Nephron (organoid): ENCODE measurements around the gene L2HGDH.

Experiments
- H3K27ac Mint-ChIP-seq, 3 experiments: 2 replicates each; pipeline ENCODE4 v1.8.0; 2020; ENCODE audit warnings: mixed read lengths in 3 of 3, mild to moderate bottlenecking in 2 of 3, moderate library complexity in 1 of 3
- H3K27me3 Mint-ChIP-seq: 2 replicates; pipeline ENCODE4 v1.8.0; 2021; ENCODE audit warnings: low read depth, mild to moderate bottlenecking, moderate library complexity, mixed read lengths
- H3K36me3 Mint-ChIP-seq: 2 replicates; pipeline ENCODE4 v1.8.0; 2020; ENCODE audit warnings: low read depth, mixed read lengths
- H3K4me1 Mint-ChIP-seq: 2 replicates; pipeline ENCODE4 v1.8.0; 2020; ENCODE audit warnings: mixed read lengths
- H3K4me3 Mint-ChIP-seq, 3 experiments: 2 replicates each; pipeline ENCODE4 v1.8.0; 2020; ENCODE audit warnings: mild to moderate bottlenecking in 3 of 3, mixed read lengths in 3 of 3, moderate library complexity in 2 of 3
- H3K9me3 Mint-ChIP-seq: 2 replicates; pipeline ENCODE4 v1.8.0; 2020; ENCODE audit warnings: mixed read lengths
- TF ChIP-seq, protein P1 (sequence below), 3 experiments: fragments of 200-600 bp; sonication (generic); IDR thresholded peaks; one replicate each; pipeline ENCODE4 v1.5.0; 2021; ENCODE audit warnings: antibody characterized with exemption in 3 of 3; ENCODE audit not compliant: unreplicated experiment in 3 of 3

L2HGDH gene

DNA sequence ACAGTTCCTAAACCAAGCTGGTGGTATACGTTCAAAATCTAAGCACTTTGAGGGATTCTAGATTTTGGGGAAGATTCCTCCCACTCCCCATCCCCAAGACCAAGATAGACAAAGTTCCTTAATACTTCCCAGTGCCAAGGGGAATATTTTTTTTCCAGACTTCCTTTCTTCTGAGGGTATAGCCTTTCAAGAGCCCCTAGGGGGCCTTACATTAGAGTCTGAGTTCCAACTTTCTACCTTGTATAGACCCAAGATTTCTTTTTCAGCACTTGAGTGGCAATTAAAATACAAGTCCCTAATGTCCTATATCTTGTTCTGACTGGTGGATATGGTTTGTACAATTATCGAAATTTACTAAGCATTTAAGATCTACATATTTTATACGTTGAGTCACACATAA, 52.0 kb downstream of the L2HGDH start:
- no peak overlapping the region for H3K27ac Mint-ChIP-seq
- TF ChIP-seq, protein P1, sequence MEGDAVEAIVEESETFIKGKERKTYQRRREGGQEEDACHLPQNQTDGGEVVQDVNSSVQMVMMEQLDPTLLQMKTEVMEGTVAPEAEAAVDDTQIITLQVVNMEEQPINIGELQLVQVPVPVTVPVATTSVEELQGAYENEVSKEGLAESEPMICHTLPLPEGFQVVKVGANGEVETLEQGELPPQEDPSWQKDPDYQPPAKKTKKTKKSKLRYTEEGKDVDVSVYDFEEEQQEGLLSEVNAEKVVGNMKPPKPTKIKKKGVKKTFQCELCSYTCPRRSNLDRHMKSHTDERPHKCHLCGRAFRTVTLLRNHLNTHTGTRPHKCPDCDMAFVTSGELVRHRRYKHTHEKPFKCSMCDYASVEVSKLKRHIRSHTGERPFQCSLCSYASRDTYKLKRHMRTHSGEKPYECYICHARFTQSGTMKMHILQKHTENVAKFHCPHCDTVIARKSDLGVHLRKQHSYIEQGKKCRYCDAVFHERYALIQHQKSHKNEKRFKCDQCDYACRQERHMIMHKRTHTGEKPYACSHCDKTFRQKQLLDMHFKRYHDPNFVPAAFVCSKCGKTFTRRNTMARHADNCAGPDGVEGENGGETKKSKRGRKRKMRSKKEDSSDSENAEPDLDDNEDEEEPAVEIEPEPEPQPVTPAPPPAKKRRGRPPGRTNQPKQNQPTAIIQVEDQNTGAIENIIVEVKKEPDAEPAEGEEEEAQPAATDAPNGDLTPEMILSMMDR (IDR thresholded peaks at IDR 0.05; ENCODE audit: unreplicated experiment in 3 of 3) = no peak
- no peaks in the 10 kb centered on the region for H3K9me3 Mint-ChIP-seq
- peaks cover 20% of the 10 kb centered on the region for H3K4me1 Mint-ChIP-seq
- no peaks in the 10 kb centered on the region for H3K27me3 Mint-ChIP-seq
- peaks cover 4% of the 10 kb centered on the region for H3K36me3 Mint-ChIP-seq
- H3K4me3 Mint-ChIP-seq = no peak overlapping the region

DNA sequence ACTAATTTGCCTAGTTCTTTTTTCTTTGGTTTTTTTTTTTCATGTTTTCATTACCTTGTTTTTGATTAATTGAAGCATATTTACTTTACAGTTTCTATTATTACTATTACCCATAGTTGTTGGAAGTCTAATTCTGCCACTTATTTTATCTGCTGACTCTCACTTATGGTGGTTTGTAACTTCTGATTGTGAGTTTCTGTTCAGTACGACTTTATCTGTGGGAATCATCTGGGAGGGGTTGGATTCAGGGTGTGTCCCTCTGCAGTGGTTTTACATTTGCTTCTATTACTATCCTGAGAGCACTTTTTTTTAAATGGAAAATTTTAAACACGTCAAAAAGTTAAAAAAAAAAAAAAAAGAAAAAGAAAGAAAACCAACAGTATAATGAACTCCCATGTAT, 54.3 kb downstream of the L2HGDH start:
- TF ChIP-seq, protein P1 (IDR thresholded peaks at IDR 0.05; ENCODE audit: unreplicated experiment in 3 of 3) = no peak
- H3K9me3 Mint-ChIP-seq = no peaks in the 10 kb centered on the region
- H3K4me3 Mint-ChIP-seq = no peak overlapping the region

DNA sequence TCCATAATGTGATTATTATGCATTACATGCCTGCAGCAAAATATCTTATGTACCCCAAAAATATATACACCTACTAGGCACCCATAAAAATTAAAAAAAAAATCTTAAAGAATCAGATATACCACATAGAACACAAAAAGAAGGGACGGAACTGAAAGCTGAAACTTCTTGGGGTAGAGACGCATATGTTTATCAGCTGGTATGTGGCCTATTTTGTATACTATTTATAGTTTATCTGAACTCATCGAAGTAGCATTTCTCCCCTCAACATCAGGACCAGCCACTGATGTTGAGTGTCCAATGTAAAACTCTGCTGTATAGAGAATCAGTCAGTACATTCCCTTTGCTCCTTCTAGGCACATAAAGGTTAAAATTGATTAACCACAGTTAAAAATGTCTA, 57.8 kb downstream of the L2HGDH start:
- H3K9me3 Mint-ChIP-seq = peaks cover 3% of the 10 kb centered on the region

More for the DNA sequence above, 54.3 kb downstream of the L2HGDH start:
- H3K27me3 Mint-ChIP-seq = no peaks in the 10 kb centered on the region
- H3K27ac Mint-ChIP-seq = no peak overlapping the region
- peaks cover 11% of the 10 kb centered on the region for H3K4me1 Mint-ChIP-seq
- H3K36me3 Mint-ChIP-seq = peaks cover 12% of the 10 kb centered on the region

DNA sequence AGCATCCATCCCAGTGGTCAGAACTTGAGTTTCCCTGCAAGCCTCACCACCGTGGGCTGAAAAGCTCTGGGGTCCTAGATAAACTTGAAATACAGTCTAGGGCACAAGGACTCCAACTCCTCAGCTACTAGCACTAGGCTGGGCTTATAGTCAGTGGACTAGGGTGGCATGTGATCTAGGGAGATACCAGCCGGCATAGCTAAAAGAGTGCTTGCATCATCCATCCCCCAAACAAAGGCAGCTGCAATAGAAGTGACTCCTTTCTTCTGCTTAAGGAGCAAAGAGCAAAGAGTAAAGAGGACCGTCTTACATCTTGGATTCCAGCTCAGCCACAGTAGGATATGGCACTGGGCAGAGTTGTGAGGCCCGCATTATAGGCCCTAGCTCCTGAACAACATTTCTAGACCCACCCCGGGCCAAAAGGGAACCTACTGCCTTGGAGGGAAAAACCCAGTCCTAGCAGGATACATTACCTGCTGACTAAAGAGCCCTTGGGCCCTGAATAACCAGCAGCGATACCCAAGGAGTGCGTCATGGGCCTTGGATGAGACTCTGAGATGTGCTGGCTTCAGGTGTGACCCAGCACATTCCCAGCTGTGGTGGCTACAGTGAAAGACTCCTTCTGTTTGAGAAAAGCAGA, 62.8 kb downstream of the L2HGDH start:
- H3K9me3 Mint-ChIP-seq = peaks cover 3% of the 10 kb centered on the region
- no peaks in the 10 kb centered on the region for H3K4me1 Mint-ChIP-seq
- H3K4me3 Mint-ChIP-seq = no peak overlapping the region
- H3K27ac Mint-ChIP-seq = no peak overlapping the region
- TF ChIP-seq, protein P1 (IDR thresholded peaks at IDR 0.05; ENCODE audit: unreplicated experiment in 3 of 3) = no peak
- peaks cover 40% of the 10 kb centered on the region for H3K36me3 Mint-ChIP-seq
- no peaks in the 10 kb centered on the region for H3K27me3 Mint-ChIP-seq

More for the DNA sequence above, 57.8 kb downstream of the L2HGDH start:
- TF ChIP-seq, protein P1 (IDR thresholded peaks at IDR 0.05; ENCODE audit: unreplicated experiment in 3 of 3) = no peak
- Mint-ChIP-seq H3K27ac (no peak overlapping the region), H3K27me3 (no peaks in the 10 kb centered on the region), H3K4me3 (no peak overlapping the region), H3K4me1 (no peaks in the 10 kb centered on the region), H3K36me3 (peaks cover 26% of the 10 kb centered on the region)

DNA sequence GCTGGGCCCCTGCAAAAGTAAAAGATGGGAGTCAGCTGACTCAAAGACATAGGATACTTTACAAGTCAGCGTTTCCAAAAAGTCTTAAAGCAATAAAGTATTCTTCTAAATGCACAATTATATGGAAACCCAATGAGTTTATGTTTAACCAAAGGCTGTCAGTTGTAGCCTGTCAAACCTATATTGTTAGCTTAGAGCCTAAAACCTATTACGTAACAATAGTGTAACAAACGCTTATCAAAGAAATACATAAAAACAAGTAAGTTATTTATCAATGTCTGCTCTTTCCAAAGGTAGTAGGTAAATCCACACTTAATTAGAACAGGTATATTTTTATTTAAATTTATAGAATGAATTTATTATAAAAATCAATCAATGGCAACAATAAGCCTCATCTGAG, 64.8 kb downstream of the L2HGDH start:
- Mint-ChIP-seq H3K27me3 (no peaks in the 10 kb centered on the region), H3K9me3 (peaks cover under 1% of the 10 kb centered on the region), H3K27ac (no peak overlapping the region), H3K4me1 (no peaks in the 10 kb centered on the region), H3K4me3 (no peak overlapping the region), H3K36me3 (peaks cover 23% of the 10 kb centered on the region)
- TF ChIP-seq, protein P1 (IDR thresholded peaks at IDR 0.05; ENCODE audit: unreplicated experiment in 3 of 3) = no peak
